Stimulated activated CD8-positive, alpha-beta memory T cell treated with anti-CD3 and anti-CD28 coated beads, Interleukin-12 subunit alpha, Interleukin-12 subunit beta, amount 100 ng/mL, for 24 hours (primary cell): ENCODE results near the gene PGP.

Source experiments
- DNase-seq: peaks from one replicate; pipeline ENCODE4 v3.0.0-alpha.2; 2020; ENCODE audit errors: extremely low read depth

PGP gene

DNA sequence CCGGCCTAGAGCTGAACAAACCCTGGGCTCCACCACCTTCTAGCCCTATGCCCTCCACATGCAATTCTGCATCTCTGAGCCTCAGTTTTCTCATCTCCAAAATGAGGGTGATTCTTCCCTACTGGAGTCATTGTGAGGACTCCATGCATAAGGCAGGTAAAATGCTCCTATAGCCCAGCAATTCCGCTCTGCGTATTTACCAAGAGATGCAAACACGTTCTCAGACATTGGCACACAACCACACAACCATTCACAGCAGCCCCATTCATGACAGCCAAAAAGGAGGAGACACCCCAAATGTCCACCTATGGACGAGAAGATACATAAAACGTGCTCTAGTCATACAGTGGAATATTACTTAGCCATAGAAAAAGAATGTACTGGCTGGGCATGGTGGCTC, 14.3 kb downstream of the PGP start:
- no peak for DNase-seq

DNA sequence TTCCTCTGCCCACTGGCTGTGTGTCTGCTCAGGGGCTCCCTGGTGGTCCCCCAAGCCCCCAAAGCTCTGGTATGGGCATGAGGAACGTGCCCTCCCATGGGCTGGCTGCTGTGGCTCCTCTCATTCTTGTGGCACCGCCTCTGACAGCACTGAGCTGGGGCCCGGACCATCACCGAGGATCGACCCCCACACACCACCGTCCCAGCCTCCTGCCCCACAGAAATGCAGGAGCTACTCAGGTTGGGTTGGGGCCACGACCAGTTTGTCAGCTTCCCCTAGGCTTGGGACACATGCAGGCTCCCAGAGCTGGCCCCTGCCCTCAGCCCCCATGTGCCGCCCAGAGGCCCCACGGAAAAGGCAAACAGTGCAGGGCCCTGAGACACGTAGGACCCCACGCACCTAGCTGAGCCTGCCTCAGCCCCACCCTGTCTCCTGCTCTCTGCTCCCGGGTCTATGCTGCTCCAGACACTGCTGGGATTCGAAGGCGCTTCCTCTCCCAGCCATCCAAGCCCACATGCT, 15.0 kb downstream of the PGP start:
- no peak for DNase-seq

DNA sequence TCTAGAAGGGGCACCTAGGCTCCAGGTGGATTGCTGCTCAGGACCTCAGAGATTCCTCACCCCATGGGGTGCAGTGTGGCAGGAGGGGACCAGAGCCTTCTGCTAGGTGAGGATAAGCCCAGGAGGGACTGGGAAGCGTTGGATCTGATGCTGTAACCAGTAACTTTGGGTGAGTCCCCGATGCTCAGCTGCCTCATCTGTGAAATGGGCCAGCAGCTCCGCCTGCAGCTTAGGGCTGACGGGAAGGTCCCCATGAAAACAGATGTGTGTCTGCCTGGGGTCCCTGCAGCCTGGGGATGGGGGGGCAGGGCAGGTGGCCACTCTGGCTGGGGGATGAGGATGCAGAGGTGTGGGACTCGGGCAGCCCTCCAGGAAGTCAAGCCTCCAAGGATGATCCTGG, 15.5 kb downstream of the PGP start:
- DNase-seq = no peak

DNA sequence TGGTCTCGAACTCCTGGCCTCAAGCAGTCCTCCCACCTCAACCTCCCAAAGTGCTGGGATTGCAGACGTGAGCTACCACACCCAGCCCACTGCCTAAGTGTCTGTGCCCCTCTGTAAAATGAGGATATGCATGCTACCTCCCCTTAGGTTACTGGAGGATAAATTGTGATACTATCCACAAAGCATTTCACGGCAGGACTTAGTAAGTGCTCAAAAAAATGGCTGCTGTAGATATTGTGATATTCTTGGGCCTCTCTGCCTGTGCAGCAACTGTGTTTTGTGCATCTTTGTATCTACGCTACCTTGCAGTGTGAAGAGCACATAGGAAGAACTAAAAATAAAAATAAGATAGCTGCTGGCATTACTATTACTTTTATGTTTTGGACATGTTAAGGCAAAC, 16.4 kb downstream of the PGP start:
- no peak for DNase-seq

DNA sequence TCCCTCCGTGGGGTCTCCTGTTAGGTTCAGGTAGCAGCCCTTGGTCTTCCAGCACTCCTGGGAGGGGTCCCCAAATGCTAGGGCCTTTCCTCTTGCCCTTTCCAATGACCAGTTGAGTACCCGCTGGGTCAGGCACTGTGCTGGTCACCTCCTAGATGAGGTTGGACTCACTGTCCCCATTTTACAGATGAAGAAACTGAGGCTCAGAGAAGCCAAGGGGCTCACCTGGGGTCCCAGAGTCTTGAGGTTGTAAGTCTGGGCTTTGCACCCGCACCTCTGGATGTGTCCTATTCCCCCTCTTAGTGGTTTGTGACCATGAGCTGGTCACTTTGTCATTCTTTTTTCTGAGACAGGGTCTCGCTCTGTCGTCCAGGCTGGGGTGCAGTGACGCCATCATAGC, 16.9 kb downstream of the PGP start:
- no peak for DNase-seq

DNA sequence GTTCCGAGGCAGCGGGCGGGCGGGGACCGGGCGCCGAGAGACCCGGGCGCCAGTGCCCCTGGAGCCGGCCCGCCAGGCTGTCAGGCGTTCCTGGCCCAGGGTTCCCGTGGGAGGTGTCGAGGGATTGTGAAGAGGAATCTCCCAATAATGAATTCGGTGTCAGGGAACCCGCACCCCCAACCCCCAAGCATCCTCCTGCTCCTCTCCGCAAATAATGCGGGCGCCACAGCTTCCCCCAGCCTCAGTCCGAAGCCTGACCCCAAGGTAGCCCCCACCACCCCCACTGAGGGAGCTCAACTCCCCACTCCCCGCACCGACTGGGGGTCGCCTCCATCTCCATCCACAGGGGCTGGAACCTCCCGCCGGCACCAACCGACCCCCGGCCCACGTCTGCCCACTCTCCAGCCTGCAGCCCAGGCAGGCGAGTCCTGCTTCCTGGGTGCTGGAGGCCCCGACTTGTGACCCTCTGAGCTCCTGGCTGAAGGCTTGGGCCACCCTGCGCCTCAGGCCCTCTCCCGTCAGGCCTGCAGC, 17.6 kb downstream of the PGP start:
- DNase-seq = no peak

DNA sequence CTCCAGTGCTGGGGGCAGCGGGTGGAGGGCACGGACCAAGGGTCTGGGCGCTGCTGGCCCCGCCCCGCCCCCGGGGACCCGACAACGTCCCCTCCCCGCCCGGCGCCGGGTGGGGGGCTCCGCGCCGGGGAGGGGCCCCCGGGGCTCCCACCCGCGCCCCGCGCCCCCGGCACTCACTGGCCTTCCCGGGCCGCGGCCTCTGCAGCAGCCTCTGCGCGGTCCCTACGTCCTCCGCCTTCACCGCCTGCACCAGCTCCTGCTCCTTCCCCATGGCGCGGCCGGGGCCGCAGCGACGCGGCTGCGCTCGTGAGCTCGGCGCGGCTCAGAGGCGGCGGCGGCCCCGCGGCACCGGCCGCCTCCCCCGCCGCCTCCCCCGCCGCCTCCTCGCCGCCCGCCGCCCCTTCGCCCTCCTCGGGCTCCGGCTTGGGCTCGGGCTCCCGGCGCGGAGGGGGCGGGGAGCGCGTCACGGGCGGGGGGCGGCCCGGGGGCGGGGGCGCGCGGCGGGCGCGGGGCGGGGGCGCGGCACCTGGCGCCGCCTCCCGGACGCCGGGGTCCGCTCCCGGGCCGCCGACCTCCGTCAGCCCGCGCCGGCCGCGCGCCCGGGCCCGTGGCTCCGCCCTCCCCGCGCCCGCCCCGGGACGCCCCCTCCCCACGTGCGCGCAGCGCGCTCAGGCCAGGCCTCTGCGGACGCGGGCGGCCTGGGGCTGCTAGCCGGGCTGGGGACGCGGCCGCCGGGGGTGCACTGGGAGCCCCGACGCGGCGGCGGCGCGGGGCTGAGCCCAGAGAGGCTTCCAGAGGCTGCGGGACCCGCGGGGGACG, 18.3 kb downstream of the PGP start, which contains the start of gene CASKIN1:
Gene CASKIN1, minus strand, starts transcription at position 444 of the 819 bp plus-strand sequence. Its CDS starts 173 bp downstream, at position 271.
- no peak for DNase-seq

DNA sequence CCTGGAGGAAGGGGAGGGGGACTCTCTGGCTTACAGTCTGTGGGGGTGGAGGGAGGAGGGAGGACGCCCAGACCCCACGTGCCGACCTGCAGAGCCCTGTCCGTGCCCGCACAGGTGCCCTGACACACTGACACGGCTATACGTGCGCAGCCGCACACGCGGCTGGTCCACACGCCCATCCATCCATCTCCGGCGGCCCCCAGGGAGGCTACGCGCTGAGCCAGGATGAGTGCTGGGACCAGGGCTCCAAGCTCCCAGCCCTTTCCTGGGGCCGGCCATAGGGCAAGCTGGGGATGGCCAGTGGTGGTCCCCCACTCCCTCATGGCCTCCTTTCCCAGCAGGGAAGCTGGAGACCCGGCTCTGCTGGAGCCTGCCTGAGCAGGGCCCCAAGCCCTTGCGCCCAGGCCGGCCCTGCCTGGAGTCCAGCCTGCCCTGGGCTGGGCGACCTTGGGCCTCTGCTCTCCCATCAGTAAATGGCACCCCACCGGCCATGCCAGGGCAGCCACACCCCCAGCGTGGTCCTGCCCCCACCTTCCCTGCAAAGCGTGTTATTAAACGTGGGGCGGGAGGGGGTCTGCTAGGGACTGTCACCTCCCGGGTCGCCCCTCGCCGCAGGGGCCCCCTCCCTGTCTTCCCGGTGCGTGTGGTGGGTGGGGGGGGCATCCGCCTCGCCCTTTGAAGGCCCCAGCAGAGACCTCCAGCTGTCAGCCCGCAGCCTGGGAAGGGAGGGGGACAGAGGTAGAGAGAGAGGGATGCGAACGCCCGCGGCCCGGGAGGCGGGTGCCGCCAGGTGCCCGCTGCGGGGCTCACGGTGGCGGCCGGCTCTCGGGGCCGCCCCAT, 19.1 kb downstream of the PGP start:
- no peak for DNase-seq

DNA sequence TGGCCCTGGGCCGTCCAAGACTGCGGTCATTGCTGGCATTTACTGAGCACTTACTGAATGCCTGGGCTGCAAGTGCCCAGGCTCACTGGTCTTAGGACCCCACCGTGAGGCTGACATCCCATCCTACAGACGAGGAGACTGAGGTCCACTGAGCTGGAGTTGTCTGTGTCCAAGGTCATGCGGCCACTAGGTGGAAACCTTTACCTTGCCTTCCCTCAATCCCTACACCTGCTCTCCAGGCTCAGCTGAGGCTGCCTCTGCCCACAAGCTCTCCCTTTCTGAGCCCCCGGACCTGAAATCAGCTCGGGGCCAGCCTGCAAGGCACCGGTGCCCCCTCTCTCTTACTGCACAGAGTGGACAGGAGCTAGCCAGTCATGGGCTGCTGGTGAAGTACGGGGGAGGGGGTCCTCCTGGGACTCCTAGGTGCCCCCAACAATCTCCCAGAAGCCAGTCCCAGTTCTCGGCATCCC, 19.8 kb downstream of the PGP start:
- DNase-seq = no peak

DNA sequence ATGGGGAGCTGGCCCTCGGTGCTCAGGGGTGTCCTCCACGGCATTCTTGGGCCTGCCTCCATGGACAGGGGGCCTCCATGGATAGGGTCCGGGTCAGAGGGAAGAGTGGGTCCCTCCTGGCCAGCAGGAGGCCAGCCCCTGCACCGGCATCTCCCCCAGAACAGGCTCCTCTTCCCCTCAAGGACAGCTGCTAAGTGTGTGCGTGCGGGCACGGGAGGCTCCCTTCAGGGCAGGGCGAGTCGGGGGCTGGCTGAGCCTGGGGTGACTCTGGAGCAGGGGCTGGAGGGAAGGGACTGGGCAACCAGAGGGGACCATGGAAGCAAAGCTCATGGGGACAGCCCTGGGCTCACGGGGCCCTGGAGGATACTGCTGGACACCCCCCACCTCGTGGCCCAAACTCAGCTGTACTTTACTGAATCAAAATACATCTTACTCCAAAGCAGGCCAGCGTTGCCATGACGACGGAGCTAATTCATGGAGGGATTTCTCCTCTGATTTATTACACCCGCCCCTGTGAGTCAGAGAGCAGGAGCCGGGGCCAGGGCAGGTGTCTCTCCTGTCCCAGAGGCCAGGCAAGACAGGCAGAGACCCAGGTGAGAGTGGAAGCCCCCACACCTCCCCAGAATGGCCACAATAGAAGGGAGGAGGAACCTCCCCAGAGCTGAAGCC, 20.3 kb downstream of the PGP start:
- no peak for DNase-seq

DNA sequence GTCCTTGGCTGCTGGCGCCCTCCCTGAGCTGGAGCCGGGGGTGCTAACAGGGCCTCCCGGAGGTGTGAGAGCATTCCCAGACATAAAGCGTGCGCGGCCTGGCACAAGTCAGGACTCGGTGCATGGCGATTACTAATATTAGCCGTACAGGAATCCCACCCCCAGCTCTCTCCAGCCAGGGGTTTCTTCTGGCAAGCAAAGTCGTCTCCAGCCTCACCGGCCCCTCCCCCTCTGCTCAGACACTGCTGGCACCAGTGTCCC, 23.3 kb downstream of the PGP start:
- DNase-seq = no peak

DNA sequence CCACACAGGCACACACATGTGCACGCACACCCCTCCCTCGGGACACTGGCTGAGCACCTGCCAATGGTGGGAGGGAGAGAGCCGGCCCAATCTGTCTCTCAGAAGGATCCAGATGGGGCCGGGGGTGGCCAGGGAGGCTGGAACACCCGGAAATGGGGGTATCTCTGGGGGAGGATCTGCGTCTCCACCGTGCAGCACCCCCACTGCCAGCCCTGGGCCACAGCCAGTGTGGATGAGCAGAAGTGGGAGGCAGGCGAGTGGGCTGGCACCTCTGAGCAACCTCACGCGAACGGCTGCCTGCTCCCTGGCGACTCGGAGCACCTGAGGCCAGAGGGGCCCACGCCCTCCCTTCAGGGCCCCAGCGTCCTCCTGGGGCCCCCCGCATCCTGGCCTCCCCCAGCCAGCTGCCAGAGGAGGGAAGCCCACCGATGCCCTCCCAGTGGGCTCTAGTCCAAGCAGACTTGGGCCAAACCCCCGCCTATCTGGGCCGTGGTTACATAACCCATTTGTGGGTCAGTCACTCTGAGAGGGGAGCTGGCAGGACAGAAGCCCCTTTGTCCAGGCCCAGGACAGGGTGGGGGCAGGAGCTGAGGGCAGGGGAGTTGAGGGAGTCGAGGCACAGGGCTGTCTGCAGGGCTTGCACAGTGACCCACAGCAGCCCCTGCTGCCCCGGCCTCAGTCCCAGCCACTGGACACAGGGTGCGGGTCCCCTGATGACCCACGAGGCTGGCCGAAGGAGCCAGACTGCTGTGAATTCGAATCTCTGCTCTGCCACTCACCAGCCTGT, 23.8 kb downstream of the PGP start:
- DNase-seq = no peak

DNA sequence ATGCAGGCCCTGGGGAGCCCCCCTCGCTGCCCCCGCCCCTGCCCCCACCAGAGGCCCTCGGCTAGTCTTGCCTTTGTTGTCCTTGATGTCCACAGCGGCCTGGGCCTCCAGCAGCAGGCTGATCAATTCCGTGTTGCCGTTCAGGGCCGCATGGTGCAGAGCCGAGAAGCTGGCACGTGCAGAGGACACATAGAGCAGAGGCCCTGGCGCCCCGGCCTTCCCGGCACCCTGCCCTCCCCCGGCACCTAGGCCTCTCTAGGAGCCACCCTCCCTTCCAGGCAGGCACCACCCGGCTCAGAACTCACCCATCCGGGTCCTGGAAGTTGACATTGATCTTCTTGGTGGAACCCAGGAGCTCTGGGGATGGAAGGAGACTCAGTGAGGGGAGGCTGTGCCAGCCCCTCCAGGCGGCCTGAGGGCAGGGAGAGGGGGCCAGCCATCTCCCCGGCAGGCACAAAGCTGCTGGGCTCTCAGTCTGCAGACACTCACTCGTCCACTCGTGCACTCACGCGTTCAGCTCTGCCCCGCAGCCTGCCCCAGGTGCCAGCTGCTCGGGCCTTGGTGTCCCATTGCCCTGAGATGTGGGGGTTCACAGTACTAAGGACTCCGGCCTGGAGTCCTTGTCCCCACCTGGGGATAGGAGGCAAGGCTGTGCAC, 24.5 kb downstream of the PGP start:
- DNase-seq = no peak

DNA sequence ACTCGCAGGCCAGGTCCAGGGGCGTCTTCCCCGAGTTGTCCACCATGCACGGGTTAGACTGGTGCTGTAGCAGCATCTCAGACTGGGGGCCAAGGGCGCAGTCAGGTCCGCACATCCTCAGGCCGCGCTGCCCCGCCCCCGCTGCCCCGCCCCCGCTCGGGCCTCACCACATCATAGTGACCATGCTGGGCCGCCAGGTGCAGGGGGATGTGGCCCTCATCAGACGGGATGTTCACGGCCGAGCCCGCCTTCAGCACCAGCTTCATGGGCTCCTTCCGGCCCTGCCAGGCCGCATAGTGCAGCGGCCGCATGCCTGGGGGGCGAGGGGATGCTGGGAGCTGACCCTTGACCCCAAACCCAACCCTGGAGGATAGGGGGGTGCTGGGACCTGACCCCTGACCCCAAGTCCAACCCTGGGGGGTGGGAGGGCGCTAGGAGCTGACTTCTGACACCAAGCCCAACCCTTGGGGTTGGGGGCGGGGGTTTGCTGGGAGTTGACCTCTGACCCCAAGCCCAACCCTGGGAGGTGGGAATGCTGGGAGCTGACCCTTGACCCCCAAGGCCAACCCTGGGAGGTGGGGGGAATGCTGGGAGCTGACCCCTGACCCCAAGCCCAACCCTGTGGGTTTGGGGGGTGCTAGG, 25.3 kb downstream of the PGP start:
- no peak for DNase-seq

DNA sequence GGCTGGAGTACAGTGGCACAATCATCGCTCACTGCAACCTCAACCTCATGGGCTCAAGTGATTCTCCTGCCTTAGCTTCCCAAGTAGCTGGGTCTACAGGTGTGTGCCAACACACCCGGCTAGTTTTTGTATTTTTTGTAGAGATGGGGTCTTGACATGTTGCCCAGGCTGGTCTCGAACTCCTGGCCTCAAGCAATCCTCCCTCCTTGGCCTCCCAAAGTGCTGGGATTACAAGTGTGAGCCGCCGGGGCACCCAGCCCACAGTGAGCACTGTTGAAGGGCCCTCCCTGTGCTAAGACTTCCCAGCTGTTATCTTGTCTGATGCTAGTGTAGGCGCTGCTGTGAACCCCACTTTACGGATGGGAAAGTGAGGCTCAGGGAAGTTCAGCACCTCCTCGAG, 26.2 kb downstream of the PGP start:
- no peak for DNase-seq

DNA sequence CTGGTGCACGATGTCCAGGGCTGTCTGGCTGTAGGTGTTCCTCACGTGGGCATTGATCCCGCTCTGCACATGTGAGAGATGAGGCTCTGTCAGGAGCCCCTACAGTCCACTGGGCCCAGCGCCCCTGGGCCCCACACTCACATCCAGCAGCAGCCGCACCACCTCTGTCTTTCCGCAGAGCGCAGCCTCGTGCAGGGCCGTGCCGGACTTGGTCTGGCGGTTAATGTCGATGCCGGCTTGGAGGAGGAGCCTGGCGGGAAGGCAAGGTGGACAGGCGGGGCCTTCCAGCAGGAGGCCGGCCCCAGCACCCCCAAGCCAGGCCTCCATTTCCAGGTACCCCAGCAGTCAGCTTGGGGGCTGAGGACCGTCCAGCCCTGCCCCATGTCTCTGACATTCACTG, 27.4 kb downstream of the PGP start:
- DNase-seq = no peak

DNA sequence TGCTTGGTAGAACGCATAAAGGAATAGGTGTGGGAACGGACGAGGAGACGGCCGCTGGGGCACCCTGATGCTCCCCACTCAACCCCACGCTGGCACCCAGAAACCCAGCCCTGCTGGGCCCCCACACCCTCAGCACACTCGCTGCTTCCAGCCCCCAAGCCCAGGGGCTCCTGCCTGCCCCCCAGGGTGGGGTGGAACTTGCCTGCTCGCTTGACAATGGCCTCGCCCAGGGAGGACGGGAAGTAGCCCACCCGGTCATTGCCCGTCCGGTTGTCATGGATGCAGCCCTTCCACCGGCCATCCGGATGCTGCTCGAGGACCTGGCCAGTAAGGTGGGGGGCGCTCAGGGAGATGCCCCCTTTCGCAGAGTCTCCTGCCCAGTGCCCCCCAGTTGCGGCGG, 28.1 kb downstream of the PGP start:
- DNase-seq = no peak

DNA sequence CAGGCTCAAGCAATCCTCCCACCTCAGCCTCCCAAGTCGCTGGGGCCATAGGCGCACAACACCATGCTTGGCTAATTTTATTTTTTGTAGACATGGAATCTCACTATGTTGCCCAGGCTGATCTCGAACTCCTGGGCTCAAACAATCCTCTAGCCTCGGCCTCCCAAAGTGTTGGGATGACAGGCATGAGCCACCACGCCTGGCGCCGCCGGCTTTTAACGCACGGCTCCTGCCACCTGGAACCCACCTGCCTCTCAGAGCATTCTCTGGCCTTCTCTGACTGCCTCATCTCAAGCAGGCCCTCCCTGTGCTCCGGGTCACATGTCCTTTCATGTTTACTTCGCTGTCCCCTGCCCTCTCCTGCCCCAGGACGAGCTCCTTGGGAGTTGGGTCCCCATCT, 28.6 kb downstream of the PGP start:
- no peak for DNase-seq

DNA sequence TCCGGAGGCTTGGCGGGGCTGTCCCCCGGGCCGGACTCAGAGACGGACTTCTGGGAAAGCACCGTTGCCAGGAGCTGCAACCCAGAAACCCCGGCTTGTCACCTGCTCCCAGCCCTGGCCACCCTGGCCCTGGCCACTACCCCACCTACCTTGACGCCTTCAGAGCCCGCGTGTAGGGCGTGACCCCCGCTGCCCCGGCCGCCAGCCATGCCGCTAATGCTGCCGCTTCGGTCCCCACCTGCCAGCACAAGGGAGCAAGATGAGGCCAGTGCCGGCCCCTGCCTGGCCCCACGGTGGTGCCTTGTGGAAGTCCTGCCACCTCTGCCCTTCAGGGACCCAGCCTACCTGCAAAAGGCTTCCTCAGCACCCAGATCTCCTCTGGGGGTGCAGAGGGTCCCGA, 29.7 kb downstream of the PGP start:
- DNase-seq = no peak

DNA sequence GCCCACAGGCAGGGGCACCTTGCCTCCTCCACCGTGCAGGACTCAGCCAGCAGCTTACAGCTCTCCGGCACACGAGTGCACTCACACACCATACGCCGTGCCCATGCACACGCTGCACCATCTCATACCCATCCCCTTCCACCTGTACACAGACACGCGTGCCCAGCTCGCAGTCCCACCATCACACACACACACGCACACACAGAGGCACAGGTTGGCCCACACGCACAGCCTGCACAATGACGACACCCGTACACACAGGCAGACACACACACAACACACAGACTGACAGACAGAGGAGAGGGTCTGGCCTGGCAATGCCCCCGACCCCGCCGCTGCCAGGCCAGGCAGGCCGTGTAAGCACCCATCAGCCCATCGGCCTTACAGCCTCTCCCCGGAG, 30.3 kb downstream of the PGP start:
- DNase-seq = no peak
